22Rv1 (cell line): ENCODE results near the gene RPL26.

Experiments used
- H3K27ac ChIP-seq: fragments of 450-650 bp; 2 replicates; pipeline ENCODE4 v1.5.1; 2017
- CTCF ChIP-seq: fragments of 450-650 bp; IDR thresholded peaks from 2 replicates; pipeline ENCODE4 v1.5.1; 2017; ENCODE audit warnings: mild to moderate bottlenecking
- ZFX ChIP-seq: fragments of 450-650 bp; IDR thresholded peaks from 2 replicates; pipeline ENCODE4 v1.6.1; 2017; ENCODE audit warnings: antibody characterized with exemption, borderline replicate concordance

RPL26 gene

GRCh38 chr17:8337802-8338752 is 44.9 kb downstream of the RPL26 start:
- H3K27ac ChIP-seq, result no peak overlapping the region
- TF ChIP-seq CTCF (no peak), ZFX (no peak)

- TF ChIP-seq CTCF, result no peak
- no peak for TF ChIP-seq ZFX
- no peak overlapping the region for H3K27ac ChIP-seq
Measured at GRCh38 chr17:8333281-8333680, 49.7 kb downstream of the RPL26 start.

GRCh38 chr17:8332688-8333087 is 50.3 kb downstream of the RPL26 start:
- TF ChIP-seq ZFX (no peak), CTCF (no peak)
- H3K27ac ChIP-seq, result no peak overlapping the region

GRCh38 chr17:8332128-8332527 is 50.9 kb downstream of the RPL26 start:
- no peak overlapping the region for H3K27ac ChIP-seq
- TF ChIP-seq CTCF (no peak), ZFX (no peak)
